Tongue (tissue), 2 donors: Measurements from ENCODE around the gene TENM4. TPM values are rescaled to one million over a fixed set of nuclear protein-coding genes. Genes with fewer than 3 reads are reported as not detected.

Experiments used
- DNase-seq: peaks from one replicate; pipeline ENCODE4 v3.0.0-alpha.2; 2015
- total RNA-seq: library from RNA; depleted of rRNA; stranded (reverse); fragments of >200 nt; gene quantifications from one replicate; pipeline ENCODE4 v1.2.3, GENCODE V29; 2014

TENM4 gene
- total RNA-seq, 1 donor from 2014 or later: 63.7 TPM

DNA sequence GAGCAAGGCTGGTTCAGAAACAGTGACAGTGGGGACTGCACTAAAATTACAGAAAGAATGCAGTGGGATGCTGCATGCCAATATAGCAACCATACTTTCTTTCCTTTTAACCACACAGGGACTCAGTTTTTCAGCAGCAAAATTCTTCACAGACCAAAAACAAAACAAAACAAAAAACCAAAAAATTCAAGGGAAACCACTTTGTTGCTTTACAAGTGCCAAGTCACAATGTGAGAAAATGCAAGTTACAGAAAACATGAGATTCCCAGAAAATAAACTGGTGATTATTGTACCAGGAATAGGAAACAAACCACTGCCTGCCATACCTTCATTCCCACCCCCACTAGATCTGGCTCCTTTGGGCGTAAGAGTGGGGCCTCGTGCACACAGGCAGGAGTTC lies 52.6 kb downstream of the TENM4 start:
- no peak for DNase-seq

DNA sequence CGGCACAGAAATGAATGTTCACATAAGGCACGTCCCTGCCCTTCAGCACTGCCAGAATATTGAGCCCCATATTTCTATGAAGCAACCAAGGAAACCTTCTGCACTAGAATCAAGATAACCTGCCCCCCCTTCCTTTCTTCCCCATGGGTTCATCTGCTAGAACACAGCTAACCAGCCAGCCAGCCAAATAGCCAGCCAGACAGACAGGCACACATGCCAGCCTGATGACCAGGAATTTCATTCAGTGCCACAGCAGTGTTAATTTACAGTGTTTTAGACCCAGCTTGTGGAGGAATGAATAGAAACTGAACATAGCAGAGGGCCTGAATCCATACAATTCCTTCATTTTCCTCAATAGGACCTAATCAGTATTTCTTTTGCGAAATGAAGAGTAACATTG lies 57.0 kb downstream of the TENM4 start:
- DNase-seq: peak; percentile 43

DNA sequence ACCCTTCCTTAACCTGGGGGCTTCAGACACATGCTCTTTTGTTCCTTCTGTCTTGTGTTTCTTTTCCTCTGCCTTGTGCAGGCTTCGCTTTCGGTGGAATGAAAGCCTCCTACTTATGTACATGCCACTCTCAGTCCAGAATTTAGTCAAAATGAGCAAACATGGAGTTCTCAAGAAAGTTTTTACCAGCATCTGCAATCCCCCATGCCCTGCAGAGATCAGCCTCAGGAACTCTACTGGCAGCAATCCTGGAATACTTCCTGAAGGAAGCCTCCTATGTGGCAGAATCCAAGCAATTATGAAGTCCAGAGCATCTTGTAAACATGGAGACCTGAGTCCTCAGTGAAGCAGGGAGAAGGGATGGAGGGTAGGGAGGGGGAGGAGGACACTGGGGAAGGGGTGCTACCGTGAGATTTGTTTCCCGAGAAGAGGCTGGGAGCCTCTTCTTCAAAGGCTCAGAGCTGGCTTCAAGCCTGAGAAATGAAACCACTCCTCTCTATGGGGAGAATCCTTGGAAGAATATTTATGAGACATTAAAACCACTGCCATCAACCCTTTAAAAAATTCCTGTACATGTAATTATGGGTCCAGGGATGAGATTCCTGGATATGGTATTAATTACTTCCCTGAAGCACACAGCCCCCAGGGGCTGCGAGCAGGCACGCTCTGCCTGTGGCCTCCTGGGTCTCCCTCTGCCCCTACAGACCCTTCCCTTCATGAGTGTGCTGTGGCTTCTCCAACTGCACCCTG lies 58.4 kb downstream of the TENM4 start:
- DNase-seq: no peak

DNA sequence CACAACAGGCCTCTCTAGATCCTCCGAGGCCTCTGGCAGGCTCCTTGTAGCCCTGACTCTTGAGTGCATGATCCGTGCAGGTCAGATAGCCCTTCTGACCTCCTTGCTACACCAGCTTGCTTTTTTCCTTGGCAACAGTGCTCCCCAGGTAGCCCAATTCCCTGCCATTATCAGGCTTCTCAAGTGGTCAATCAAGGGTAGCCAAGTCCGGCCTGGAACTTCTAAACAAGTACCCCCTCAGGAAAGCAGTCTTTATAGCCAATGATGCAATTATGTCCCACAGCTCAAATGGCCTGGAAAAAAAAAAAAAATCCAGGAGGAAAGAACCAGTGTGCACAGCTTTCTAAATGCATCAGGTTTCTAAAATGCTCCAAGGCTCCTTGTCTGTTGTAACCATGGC lies 59.8 kb downstream of the TENM4 start:
- no peak for DNase-seq

DNA sequence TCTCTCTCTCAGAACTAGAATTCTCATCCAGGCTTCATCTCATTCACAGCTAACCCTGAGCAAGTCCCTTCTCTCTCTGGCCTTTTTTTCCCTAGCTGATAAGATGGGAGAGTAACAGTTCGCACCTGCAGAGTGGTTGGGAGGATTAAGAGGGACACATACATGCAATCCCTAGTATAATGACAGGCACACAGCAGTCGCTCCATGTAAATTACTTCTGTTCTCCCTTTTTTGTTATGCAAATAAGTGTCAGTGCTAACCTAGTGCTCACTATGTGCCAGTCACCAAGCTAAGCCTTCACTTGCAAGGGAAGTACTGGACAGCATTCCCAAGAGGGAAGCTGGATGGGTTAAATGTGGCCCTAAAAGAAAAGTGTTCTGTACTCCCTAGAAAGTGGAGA lies 63.4 kb downstream of the TENM4 start:
- no peak for DNase-seq

DNA sequence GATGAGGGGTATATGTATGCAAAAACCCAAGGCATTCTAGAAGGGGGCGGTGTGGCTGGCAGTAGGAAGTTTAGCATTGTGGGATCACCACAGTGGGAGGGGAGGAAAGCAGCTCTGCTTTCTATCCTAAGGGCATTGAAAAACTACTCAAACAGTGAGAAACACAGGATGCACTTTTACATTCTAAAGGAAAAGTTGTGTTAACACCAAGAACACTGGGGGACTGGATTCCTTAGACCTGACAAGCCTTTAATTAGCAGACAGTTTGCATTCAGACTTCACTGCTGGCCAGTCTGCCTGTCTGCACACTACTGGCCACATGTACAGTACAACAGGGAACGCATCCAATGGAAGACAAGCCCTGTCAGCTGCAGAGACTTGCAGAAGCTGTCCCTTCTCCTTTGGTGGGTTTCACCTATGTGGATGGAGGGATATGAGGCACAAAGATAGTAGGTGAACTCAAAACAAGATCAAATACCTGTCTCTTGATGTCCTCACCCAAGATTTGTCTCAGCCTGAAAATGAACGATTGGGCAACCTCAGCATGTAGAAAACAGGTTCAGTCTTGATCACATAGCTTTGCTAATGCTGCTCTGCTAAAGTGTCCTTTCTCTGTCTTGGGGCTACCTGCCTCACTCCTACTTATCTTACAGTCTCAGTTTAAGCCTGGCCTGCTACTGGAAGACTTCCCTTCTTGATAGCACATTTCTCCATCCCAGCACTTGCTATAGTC lies 64.8 kb downstream of the TENM4 start:
- DNase-seq: peak; percentile 19

DNA sequence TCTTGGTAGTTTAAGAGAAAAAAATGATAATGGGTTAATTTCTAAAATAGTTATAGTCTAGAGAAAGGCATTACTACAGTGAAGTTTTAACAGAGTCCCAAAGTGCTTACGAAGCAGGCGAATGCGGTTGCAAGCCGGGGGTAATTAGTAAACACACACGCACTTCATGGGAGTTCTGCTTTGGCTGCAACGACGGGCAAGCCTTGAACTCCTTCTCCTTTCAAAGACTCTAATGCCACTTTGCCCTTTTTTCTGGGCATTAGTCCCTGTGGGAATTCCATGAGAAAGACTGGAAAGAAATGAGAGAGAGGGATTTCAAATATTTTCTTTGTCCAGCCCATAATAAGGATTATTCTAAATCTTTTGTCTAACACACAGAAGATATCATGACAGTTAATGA lies 66.1 kb downstream of the TENM4 start:
- DNase-seq: no peak

DNA sequence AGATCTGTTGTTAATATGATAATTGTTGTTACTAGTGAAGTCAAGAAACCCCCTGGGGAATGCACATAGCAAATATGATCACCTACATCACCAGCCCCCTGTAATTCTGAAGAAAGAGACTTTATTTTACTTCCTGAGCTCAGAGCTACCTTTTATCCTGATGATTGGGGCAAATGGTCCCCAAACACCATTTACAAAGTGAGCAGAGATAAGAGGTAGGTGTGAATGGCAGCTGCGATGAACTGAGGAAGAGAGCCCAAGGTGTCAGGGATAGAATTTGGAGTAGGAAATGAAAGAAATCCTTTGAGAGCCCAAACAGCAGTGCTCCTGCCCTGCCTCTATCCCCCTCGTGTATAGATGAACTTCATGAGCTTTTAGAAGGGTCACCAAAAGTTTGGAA lies 69.1 kb downstream of the TENM4 start:
- DNase-seq: no peak

DNA sequence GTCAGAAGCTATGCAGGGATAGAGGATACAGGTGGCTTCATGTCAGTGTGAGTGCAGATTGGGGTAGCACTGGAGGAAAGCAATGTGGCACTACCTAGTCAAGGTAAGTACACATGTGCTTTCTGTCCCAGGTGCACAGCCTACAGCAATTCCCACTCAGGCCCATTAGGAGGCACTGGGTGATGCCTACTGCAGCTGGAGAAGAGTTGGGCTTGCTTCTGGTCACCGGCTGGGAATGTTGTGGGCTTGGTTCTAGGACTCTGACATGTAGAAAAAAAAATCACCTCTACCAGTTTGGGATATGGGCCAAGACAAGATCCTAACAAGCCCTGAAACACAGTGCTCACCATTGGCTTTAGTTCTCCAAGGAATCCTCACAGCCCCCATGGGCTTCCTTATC lies 69.7 kb downstream of the TENM4 start:
- no peak for DNase-seq

DNA sequence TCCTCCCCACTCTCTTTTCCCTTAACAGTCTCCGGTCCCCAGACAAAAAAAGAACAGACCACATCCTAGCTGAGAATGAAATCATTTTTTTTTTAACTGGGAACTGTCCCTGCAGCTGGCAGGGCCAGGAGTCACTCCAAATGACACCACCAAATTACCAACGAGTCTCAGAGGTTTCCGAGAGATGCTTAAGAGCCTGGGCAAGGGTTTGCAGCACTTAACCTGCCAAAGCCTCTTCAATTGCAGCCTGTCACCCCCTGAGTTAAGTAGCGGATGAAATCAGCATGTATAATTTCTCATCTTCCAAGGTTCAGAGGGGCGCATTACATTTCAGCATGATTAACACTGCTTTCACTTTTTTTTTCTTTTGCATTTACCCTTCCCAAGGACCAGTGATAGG lies 71.8 kb downstream of the TENM4 start:
- no peak for DNase-seq

DNA sequence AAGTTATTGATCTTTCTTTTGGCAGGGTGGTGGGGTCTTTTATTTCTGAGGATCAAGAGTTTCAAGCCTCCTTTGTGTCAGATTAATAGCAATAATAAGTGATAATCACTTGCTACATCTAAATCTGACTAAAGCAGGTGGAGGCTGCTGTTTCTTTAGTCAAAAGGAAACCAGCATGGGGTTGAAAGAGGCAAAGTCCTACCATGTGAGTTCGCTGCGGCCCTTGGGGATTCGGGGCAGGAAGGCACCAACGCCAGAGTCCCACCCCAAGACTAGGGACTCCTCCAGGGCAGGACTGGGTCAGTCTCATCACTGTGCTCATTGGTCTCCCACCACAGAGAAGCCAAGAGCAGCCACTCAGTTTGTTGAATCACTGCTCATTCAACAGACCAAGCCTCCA lies 73.0 kb downstream of the TENM4 start:
- DNase-seq: no peak

DNA sequence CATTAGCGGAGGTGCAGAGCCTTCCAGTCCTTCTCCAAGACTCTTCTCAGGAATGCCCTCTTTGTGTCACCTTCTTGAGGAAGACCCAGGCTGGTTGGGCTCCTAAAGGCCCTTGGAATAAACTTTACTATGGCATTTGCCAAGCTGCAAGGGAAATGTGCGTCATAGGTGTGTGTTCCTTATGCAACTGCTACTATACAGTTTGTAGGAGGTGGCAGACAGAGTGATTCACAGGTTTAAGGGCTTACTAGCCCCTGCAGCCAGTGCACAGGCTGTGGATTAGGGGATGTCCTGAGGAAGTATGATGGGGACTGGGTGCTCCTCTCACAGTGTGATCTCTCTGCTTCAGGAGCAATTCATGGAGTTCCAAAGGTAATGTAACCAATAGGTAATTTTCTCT lies 74.6 kb downstream of the TENM4 start:
- no peak for DNase-seq

DNA sequence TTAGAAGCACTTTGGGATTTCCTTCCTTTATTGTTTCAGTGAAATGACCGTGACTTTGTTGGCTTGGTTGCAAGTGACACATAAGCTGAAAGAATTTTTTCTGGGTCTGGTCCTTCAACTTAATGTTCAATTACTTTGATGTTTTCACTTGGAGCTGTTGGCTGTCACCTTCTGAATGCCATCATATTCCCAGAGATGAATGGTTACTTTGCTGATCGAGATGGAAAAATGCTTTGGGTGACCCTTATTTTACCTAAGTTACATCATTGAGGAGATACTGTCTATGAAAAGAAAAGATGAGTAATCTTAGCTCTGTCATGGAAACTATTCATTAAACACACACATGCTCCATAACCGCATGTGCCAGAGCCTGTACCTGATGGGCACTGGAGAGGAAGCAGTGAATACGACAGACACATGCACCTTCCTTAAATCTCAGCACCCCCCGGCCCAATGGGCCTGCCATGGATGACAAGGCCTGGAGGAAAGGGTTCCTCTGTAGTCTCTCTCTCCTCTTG lies 76.9 kb downstream of the TENM4 start:
- no peak for DNase-seq

DNA sequence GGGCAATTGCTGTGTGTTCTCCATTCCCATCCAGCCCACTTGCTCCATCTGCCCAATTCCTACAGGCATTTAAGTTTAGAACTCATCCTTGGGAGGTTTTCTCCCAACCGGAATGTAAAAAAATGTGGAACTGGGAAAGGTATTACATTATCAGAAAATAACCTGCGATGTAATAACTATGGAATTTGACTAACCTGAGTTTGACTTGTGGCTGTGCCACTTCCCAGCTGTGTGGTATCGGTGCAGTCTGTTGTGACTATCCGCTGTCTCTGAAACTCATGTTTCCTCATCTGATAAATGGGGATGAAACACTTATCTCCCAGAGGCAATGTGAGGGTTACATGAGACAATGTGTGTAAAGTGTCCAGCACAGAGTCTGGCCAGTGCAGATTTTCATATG lies 77.6 kb downstream of the TENM4 start:
- DNase-seq: no peak

DNA sequence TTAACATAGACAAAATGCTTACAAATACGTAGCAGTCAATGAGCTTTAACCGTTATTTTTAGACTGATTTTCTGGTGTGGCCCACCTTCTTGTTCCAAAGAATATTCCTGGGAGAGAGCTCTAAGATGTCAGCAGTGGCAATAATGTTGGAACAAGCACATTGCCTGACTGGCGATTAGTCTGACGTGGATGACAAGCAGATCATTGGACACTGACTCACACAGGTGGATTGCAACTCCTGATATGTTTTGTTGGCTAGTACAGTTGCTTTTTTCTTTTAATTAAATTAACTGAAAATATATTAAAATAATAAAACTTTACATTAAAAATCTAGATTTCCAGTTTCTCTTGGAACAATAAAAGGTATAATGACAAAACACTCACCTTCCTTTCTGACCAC lies 78.0 kb downstream of the TENM4 start:
- no peak for DNase-seq

DNA sequence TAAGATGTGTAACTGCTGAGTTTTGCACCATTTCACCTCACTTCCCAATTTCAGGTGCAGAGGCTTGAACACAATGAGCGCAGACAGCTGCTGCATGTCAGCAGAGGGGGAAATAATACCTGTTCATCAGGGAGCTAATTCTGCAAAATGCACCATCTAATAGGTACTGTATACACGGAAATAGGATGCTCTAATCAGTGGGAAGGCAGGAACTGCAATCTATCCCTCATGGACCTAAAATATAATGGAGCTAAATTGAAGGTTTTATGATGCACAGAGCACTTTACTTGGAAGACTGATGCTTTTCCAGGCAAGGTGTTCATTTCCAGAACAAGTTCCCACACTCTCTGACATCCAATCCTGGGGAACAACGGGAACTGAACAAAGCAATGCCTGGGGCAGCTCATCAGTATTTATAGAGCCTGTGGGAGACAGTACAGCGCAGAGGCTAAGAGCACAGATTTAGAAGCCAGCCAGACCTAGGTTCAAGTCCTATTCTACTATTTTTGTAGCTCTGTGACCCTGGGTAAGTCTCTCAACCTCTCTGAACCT lies 78.5 kb downstream of the TENM4 start:
- no peak for DNase-seq

DNA sequence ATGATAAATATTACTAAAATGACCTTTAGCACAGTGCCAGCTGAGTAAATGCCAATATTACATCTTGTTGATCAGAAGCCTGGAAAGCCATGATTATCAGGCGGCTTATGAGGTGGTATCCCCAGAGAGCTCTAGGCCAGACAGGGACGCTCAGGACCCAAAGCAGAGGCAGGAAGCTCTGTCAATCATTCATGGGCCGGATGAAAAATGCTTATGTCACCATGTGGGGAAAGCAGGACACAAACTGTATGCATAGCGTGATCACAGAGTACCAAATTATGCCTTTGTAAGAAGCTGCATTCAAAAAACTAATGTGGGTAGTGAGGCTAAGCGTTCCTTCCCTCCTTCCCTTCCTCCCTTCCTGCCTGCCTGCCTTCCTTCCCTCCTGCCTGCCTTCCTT lies 82.6 kb downstream of the TENM4 start:
- DNase-seq: no peak

DNA sequence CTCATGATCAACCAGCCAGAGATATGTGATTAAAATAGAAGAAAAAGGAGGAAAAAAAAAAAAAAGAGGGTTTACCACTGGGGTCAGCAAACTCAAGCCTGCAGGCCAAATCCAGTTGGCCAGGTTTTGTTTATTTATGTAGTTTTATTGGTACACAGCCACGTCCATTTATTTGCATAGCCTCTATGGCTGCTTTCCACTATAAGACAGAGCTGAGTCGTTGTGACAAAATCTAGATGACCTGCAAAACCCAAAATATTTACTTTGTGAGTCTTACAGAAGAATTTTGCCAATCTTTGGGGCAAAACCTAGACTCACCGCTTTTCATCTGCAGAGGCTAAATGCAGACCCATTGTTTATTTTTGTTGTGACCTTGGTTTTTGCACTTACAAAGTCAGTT lies 87.1 kb downstream of the TENM4 start:
- no peak for DNase-seq

DNA sequence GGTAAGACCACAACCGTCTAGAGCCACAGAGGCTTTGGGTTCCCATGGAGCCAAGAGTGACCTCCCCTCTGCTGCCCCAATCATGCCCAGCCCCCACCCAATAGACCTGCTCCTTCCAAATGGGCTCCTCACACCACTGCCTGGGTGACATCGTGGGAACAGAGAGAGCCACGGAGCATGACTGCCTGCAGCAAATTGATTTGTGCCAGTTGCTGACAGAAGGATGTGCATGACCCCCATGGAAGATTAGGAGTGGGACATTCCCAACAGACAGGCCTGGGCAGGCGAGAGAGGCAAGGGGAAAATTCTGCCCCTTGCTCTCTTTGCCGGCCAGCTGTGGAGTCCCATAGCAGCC lies 88.5 kb downstream of the TENM4 start:
- DNase-seq: peak; percentile 68

DNA sequence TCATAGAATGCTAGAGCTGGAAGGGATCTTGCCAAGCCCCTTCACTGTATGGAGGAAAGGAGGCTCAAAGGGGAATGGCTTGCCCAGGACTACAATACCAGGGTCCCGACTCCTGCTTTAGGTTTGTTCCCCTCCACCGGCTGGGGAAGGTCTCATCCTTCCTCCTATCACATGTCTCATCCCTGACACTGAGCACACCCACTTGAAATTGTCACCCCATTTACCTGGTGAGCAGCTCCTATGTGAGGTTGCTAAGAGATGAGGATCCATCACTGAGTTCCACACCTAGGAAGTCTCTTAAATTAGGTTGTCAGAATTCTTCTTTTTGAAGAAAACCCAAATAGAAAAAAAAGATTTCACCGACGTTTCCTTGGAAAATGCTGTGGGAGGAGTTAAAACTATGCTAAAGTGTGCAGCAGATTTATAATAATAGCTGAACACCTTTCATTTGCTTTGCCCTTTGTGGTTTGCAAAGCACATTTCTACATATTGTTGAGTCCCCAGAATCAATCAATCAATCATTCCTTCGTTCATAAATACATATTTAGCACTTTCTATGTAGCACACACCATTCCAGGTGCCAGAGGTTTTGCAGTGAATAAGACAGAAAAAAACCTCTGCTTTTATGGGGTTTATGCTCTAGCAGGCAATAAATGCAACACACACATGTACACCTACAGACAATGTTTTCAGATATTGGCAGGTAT lies 91.7 kb downstream of the TENM4 start:
- no peak for DNase-seq

DNA sequence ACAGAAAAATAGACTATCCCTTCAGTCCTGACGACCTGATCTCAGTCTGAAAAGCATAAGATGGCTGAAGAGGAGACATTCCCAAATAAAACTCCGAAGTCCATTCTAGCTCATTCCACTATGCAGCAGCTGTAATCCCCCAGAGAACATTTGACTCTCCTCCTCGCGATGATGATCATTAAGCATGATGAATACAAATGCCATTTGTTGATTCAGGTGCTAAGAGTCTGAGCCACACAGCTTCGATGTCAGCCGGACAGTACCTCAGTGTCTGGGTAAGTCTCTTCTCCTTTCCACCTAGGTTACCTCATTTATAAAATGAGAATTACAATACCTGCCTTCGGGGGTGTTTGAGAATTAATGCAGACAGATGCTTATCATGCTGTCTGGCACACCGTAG lies 94.8 kb downstream of the TENM4 start:
- DNase-seq: no peak

DNA sequence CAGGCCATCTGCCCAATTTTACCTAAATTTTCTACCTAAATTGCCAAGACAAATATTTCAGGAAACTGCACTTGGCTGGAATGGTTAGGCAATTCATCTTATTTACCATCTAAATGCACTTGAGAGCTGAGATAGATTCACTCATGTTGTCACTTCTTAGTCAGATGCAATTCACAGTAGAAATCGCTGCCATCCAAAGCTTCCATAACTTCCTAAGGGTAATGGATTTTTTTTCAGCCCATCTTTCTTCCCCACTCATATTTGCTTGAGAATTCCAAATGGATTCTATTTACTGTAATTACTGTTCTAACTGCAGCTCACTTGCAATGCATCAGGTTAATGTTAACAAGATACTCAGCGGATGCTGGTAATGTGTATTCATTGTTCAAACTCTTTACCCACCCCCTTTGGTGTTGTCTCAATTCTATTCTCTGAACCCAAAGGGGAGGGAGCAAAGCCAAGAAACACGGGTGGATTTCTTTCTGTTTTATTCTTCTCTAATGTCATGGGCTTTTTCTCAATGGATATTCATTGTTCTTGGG lies 96.0 kb downstream of the TENM4 start:
- DNase-seq: no peak

DNA sequence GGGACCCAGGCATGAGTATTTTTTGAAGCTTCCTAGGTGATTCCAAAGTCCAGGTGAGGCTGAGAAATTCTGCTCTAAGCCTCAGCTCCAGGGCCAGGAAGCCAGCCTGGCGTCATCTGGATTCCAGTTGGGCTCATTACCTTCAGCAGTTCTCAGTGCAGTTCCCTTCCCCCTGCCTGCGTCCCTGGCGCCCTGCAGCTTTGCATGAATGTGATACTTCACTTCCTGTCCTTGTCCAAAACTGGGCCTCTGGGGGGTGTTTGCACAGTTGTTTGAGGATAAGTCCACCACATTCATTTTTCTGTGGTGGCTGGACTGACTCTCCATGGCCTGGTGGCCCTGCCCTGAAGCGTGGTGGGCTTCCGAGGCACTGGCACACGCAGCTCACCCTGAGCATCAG lies 98.1 kb downstream of the TENM4 start:
- peak; percentile 25 for DNase-seq
